Activated T-cell treated with anti-CD3 and anti-CD28 coated beads for 48 hours (primary cell): ENCODE results near the gene NFKBIL1.
"Not testable (repeated sequence)": the region's sequence is repeated elsewhere in the genome, so short reads cannot be mapped to it uniquely, and the experiment has no call there.

Source experiments
- DNase-seq: peaks from one replicate; pipeline ENCODE4 v3.0.0-alpha.2; 2020; ENCODE audit warnings: low read depth

NFKBIL1 gene

DNA sequence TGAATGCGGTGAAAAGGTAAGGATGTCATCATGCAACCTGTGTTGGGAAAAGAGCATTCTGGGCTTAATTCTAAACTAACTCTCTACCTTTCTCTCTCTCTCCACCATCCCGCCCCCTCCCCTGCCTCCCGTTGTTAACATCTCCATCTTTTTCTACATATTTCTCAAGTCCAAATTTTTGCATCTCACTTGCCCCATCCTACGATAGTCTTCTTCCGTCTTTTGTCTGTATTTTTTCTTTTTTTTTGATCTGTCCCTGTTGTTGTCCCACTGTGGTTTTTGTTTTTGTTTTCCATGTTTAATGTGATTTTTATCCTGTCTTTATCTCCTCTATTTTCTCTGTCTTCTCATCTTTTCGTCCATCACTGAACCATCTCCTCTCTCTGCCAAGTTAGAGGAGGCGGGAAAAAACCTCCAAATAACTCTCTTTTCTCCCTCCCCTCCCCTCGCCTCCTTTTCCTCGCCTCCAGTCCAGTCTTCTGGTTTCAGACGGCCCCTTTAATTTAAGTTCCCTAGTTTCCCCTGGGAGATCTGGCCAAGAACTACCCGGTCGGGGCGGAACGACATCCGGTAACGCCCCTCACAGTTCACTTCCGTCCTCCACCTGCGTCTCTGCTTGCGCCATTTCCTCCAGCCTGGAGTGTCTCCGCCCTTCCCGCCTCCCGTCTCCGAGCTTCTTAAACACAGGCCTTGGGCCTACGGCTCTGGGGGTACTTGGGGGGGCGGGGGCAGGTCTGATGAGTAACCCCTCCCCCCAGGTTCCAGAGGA lies at the start of gene NFKBIL1:
TSS of gene NFKBIL1 (plus strand) at position 651 of the 769 bp plus-strand sequence. CDS start at position 738, 87 bp downstream.
- DNase-seq = peak; percentile 90

DNA sequence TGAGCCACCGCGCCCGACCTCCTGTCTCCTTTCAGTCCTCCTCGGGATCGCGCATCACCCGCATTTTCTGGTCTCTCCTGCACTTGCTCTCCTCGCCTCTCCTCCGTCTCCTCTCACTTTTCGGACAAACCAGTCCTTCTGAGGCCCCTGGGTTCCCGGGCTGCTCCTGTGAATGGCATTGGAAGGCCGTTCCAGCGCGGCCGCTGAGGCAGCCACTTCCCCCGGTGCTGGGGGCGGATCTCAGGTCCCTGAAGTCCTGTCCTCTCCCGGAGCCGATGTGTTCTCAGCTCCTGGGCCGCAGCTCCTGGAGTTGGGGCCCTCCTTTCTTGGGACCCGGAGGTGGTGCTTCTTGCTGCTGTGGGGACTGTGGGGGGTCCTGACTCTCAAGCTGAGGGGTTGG lies 48.7 kb upstream of the NFKBIL1 start:
- no peak for DNase-seq

DNA sequence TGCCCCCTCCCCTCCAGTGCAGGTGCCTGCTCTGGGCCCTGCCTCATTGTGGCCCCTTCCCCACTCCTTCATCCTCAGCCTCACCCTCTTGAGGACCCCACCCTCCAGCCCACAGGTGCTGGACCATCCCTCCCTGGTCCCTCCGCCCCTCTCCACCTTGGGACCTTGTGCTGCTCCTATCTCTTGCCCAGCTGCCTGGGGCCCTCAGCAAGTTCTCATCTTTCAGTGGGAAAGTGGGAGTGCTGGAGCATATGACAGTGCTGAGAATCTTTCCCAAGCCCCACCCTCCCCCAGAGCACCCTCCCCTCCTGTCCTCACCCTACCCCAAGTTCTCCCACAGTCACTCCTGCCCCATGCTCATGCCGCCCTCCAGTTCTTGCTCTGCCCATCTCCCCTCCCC lies 47.8 kb upstream of the NFKBIL1 start:
- not testable (repeated sequence) for DNase-seq

GRCh38 chr6:31502586-31502985 lies 44.8 kb upstream of the NFKBIL1 start:
- no peak for DNase-seq

GRCh38 chr6:31509036-31509435 lies 38.4 kb upstream of the NFKBIL1 start:
- not testable (repeated sequence) for DNase-seq

DNA sequence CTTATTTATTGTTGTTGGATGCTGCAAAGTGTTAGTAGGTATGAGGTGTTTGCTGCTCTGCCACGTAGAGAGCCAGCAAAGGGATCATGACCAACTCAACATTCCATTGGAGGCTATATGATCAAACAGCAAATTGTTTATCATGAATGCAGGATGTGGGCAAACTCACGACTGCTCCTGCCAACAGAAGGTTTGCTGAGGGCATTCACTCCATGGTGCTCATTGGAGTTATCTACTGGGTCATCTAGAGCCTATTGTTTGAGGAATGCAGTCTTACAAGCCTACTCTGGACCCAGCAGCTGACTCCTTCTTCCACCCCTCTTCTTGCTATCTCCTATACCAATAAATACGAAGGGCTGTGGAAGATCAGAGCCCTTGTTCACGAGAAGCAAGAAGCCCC lies 37.4 kb upstream of the NFKBIL1 start:
- no peak for DNase-seq

DNA sequence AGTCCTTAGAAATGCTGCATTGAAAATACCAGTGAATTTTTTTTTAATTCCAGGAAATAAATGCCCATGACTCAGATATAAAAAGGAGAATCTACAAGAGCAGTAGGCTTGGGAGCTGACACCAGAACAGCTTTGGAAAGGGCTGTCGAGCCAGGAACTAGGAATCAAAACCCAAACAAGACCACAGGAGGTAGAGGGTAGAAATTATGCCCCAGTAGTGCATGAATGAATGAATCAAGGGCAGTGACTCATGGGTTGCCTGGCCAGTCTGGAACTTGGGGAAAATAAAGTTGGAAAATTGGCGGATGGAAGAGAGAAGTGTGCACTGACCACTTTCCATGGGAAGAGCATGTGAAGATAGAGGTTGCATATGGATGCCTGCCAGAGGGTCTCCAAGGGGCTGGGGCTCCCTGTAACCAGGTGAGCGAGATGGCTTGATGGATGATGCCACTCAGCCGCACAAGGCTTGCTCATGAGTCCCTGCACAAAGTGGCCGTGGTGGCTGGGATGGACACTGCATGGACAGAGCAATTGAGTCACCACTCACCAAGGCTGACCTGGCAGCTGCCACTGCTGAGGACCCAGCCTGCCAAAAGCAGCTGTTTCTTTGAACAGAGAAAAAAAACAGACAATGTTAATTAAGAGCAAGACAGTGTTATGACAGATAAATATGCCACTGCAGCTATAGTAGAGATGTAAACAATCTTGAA lies 33.8 kb upstream of the NFKBIL1 start:
- DNase-seq = no peak

DNA sequence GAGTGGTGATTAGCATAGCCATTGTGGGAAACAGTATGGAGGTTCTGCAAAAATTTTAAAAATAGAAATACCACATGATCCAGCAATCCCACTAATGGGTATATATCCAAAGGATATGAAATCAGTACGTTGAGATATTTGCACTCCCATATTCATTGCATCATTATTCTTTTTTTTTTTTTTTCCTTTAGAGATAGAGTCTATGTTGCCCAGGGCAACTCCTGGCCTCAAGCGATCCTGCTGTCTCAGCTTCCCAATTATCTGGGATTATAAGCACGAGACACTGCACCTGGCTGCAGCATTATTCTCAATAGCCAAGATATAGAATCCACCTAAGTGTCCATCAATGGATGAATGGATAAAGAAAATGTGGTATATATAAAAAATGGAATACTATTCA lies 25.6 kb upstream of the NFKBIL1 start:
- DNase-seq = no peak

DNA sequence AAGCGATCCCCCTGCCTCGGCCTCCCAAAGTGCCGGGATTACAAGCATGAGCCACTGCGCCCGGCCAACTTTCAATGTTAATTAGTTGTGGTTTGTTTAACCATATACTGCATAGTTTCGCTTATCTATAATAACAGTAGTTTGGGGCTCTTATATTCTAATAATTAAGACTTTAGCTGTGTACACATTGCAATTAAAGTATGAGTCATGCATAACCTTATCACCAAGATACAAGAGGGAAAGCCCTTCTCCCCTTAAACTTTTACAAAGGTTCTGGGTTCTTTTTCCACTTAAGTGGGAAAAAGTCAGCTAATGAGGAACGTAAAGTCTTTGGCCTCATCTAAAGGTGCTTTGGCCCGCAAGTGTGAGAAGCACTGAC lies 21.9 kb upstream of the NFKBIL1 start:
- DNase-seq = no peak

DNA sequence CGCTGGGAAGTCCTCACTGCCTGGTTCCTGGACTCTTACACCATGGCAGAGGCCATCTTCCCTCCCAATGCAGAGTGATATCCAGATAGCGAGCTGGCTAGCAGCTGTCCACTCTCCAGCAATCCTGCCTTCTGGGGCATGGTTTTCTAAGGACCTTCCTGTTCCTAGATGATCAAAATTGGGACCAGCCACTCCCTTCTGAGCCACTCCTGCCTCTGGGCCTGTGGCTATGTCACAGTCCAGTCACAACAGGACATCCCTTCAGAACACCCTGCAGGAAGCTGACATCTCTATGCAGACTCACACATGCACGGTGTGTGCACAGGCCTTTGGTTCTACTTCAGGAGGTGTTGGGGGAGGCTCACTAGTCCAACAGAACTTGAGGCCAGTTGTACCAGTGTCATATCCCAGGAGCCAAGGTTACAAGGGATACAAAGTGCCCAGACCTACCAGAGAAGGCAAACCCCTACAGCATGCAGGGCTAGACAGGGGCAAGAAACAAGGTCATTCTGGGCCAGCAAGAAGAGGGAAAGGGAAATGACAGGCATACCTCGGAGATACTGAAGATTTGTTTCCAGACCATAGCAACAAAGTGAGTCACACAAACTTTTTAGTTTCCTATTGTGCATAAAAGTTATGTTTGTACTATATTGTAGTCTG lies 21.3 kb upstream of the NFKBIL1 start:
- no peak for DNase-seq

DNA sequence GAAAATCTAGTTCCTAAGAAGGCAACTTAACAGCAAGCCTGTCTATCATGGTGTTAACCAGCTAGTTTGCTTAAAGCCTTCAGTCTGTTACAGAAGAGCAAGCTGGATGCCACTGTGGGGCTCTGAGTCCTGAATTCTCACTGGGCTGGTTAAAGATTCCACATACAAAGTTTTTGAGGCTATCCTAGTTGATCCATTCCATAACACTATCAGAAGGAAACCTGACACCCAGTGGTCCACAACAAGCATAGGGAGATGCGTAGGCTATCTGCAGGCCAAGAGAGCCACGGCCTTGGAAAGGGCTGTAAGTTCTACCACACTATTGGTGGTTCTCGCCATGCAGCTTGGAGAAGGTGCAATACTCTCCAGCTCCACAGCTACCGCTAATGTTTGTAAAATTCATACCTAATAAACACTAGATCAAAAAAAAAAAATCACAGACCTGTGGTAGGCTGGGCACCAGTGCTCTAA lies 19.1 kb upstream of the NFKBIL1 start:
- DNase-seq = no peak

- DNase-seq = no peak
Measured at GRCh38 chr6:31528821-31529328, 18.5 kb upstream of the NFKBIL1 start, which contains the start of gene MCCD1. TSS of gene MCCD1 (plus strand) at chr6:31528962. CDS start at chr6:31529015, 53 bp downstream.

DNA sequence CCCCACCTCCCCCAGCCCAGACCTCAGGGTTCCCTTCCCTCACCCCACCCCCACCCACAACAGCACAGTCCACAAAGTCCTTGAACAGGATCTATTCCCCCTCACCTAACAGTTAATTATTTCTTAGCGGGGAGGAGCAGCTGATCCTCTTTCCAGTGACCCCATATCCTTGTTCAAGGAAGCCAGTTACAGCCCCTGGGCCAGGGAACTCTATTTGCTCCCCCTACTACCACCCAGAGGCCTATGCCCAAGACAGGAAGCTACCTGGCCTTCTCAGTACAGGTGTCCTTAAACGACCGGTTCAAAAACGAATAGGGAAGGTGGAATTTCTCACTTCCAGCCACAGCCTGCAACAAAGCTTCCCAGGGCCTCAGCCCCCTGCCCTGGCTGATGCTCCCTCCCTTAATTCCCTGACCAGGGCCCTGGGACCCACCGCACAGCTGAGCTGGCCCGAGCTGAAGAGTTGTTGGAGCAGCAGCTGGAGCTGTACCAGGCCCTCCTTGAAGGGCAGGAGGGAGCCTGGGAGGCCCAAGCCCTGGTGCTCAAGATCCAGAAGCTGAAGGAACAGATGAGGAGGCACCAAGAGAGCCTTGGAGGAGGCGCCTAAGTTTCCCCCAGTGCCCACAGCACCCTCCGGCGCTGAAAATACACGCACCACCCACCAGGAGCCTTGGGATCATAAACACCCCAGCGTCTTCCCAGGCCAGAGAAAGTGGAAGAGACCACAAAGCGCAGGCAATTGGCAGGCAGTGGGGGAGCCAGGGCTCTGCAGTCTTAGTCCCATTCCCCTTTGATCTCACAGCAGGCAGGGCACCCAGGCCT lies 17.9 kb upstream of the NFKBIL1 start:
- DNase-seq = no peak

GRCh38 chr6:31530659-31531058 lies 16.7 kb upstream of the NFKBIL1 start:
- no peak for DNase-seq

DNA sequence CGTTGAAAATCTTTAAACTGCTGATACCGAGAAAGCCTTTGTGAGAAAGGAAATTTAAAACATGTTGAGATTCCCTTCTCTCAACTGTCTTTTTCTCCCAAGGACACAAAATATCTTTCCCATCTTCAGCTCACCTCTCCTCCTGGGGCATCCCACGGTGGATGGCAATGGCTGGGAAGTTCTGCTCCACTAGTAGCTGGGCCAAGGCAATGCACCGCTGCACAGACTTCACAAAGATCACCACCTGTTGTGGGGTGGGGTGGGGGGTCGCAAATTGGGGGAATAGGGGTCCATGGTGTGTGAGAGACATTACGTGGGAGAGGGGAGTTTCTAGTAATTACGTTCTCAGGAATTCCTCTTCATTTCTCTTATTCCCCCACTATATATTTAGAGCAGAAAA lies 16.2 kb upstream of the NFKBIL1 start:
- no peak for DNase-seq

- no peak for DNase-seq
Measured at GRCh38 chr6:31531771-31532643, 15.4 kb upstream of the NFKBIL1 start.

GRCh38 chr6:31532644-31533454 lies 14.6 kb upstream of the NFKBIL1 start:
- no peak for DNase-seq

GRCh38 chr6:31533455-31533841 lies 14.0 kb upstream of the NFKBIL1 start:
- no peak for DNase-seq

- DNase-seq = no peak
Measured at GRCh38 chr6:31534011-31534410, 13.4 kb upstream of the NFKBIL1 start.

- no peak for DNase-seq
Measured at GRCh38 chr6:31534521-31535040, 12.8 kb upstream of the NFKBIL1 start.
